Measurements from ENCODE around the gene PRR20A. TPM values are rescaled to one million over a fixed set of nuclear protein-coding genes. Genes with fewer than 3 reads are reported as not detected.

PRR20A gene
- not detected in 2 replicates for total RNA-seq

GRCh38 chr13:57140235-57140968 is at the start of gene PRR20A:
PRR20A (plus strand) TSS chr13:57140918; CDS start chr13:57141305, 387 bp downstream.

GRCh38 chr13:57147188-57147587 is 6.5 kb downstream of the PRR20A start, which contains the start of gene PRR20B:
PRR20B (plus strand) TSS chr13:57147488; CDS start chr13:57147875, 387 bp downstream.

DNA sequence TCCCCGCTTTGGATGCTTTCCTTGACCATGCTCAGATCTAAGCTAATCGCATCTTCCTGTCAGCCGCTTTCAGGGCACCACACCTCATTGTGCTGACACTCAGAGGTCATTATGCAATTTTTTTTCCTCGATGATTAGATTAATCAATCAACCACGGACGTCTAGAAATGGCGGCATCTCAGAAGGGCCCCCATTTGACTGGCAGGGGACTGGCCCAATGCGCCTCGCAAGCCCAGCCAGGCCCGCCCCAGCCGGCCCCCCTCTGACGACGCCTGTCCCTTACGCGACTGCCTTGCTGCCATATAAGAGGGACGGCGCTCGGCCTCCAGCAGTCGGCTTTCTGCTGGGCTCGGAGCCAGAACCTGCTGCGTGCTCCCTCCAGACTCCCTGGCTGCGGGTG is 13.0 kb downstream of the PRR20A start, which contains the start of gene PRR20C:
Gene PRR20C, plus strand, starts transcription at position 301 of the 400 bp plus-strand sequence. CDS start 387 bp downstream, outside the sequence.

DNA sequence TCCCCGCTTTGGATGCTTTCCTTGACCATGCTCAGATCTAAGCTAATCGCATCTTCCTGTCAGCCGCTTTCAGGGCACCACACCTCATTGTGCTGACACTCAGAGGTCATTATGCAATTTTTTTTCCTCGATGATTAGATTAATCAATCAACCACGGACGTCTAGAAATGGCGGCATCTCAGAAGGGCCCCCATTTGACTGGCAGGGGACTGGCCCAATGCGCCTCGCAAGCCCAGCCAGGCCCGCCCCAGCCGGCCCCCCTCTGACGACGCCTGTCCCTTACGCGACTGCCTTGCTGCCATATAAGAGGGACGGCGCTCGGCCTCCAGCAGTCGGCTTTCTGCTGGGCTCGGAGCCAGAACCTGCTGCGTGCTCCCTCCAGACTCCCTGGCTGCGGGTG is 19.6 kb downstream of the PRR20A start, which contains the start of gene PRR20D:
Gene PRR20D, plus strand, starts transcription at position 301 of the 400 bp plus-strand sequence. CDS start 387 bp downstream, outside the sequence.

GRCh38 chr13:57166897-57167296 is 26.2 kb downstream of the PRR20A start, which contains the start of gene PRR20E:
PRR20E (plus strand) TSS chr13:57167197; CDS start chr13:57167584, 387 bp downstream.

Other genes starting within 250 kb of the PRR20A start
- not detected in 2 replicates for gene PRR20B, start 6.6 kb downstream of the PRR20A start, total RNA-seq
- gene PRR20C, start 13.1 kb downstream of the PRR20A start, total RNA-seq, result not detected in 2 replicates
- gene PRR20D, start 19.7 kb downstream of the PRR20A start, total RNA-seq, result not detected in 2 replicates
- gene PRR20E, start 26.3 kb downstream of the PRR20A start, total RNA-seq, result not detected in 2 replicates

Measured in bronchus fibroblast of lung (primary cell).